Hepatocyte (in vitro differentiated cells): ENCODE measurements around the gene LHX6.

ENCODE experiments used
- CTCF ChIP-seq: fragments of 200-600 bp; sonication (generic); IDR thresholded peaks from 2 replicates; pipeline ENCODE4 v1.5.1; 2016; ENCODE audit warnings: antibody characterized with exemption, mild to moderate bottlenecking; ENCODE audit not compliant: poor library complexity
- EZH2 ChIP-seq: fragments of 200-600 bp; sonication (generic); IDR thresholded peaks from 2 replicates; pipeline ENCODE4 v1.6.1; 2016; ENCODE audit warnings: antibody characterized with exemption, mild to moderate bottlenecking, borderline replicate concordance

- no peak for TF ChIP-seq CTCF
- no peak for TF ChIP-seq EZH2
Observed at GRCh38 chr9:122176916-122177315, 51.8 kb downstream of the LHX6 start.
